Germinal center (tissue), 1 donor: Measurements from ENCODE around the gene MMP1.
A peak's percentile ranks its signal among the peaks of the same experiment; 100 is the strongest.

Experiments
- DNase-seq: peaks from one replicate; pipeline ENCODE4 v3.0.0; 2012; ENCODE audit warnings: mixed read lengths, low spot score

Gene MMP1

DNA sequence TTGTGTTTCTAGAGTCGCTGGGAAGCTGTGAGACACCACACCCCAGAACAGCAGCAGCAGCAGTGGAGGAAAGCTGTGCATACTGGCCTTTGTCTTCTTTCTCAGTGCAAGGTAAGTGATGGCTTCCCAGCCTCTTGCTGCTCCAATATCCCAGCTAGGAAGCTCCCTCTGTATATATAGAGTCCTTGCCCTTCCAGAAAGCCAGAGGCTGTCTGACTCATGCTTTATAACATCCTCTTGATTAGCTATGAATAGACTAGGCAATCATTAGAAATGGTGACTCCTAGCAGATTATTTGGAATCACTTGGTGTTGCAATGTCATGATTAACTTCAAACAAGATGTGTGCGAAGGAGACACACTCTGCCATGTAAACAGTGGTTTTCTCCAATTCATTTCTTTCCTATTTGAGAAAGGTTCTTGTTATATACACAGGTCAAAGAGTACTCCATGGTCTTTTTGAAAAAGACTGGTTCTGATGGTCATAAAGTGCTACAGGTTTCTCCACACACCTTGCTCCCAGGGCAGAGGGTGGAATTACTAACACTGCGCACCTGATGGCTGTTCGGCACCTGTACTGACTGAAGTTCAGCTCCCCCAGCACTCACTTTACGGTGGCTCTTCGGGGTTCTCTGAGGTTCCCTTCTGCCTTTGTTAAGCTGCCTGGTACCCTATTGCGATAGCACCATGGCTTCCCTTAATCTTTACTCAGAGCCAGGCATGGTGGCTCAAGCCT is at the start of gene MMP1:
TSS of gene MMP1 (minus strand) at position 149 of the 735 bp plus-strand sequence. CDS start at position 81, 68 bp downstream.
- no peak for DNase-seq

DNA sequence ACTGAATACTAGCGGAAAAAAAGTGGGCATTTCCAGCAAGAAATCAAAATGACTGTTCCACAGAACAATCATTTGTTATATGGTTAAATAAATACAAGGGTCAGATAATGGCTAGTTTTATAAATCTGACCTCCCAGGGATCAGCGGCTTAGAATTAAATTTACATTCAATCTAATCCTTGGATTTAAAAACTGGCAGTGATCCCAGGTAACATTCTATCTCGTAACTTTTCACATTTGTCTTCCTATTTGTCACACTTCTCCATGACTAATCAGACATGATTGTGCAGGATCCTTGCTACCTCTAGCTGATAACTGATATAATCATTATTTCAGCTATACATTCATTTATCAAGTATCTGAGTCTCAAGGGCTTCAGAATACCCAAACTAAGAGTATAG is 48.3 kb upstream of the MMP1 start:
- no peak for DNase-seq

DNA sequence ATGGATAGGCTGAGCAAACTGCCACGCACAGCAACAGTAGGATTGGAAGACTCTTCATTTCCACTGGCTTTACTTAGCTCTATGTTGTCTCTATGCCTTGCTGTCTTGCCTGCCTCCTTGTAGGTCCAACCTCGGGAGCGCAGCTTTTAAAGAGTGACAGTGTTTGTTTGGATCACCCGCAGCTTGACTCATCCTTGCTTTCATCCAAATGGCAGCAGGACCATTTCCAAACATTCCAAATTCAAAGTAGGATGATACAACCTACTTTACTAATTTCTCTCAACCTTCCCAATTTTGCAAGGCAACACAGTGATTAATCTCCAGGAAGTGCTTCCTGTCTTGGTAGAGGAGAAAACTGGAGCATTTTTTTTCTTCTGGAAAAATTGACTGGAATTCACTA is 45.5 kb upstream of the MMP1 start, which contains the start of gene MMP3:
TSS of gene MMP3 (minus strand) at position 121 of the 400 bp plus-strand sequence. CDS start at position 58, 63 bp downstream.
- DNase-seq, result no peak

DNA sequence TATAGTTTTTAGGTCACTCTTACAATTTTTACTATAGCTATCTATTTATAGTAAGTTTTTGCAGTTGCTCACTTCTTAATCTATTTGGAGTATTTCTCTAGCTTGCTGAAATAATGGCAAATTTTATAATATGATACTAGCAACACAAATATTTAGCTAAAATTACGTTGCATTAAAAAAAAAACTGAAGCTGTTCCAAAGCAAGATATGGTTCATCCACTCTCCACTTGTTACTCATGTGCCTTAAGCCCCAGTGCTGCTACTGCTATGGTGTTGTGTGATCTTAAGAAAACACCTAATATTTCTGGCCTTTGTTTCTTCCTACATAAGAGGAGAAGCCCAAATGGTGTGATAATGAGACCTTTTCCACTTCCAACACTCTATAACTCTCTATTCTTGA is 45.0 kb upstream of the MMP1 start:
- no peak for DNase-seq

DNA sequence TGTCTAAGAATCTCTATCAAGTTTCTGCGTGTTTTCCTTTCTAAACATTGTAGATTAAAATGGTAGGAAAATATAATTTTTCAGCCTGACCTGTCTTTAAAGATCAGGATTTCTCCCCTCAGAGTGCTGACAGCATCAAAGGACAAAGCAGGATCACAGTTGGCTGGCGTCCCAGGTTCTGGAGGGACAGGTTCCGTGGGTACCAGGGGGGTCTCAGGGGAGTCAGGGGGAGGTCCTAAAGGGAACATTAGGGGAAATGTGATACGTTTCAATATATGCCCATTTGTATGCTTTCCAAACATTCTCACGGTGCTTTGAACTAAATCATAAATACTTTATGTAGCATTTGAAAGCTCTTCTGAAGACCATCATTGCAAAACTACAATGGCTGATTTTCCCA is 42.1 kb upstream of the MMP1 start:
- DNase-seq, result no peak

DNA sequence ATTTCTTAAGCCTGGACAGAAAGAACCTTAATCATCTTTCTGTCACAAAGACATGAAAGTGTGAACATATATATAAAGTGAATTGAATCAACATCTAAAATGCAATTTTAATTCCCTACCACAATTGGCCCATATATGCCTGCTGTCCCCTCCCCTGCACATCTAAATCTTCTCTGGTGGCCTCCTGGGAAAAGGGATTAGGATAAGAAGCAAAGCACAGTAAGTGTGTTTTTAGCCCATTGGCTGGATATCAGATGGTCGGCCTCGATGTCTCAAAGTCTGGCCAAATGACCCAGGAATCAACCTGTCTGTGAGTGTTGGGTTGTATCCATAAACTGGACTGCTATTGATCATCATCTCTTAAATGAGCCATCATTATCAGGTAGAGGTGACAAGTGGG is 39.7 kb upstream of the MMP1 start:
- no peak for DNase-seq

DNA sequence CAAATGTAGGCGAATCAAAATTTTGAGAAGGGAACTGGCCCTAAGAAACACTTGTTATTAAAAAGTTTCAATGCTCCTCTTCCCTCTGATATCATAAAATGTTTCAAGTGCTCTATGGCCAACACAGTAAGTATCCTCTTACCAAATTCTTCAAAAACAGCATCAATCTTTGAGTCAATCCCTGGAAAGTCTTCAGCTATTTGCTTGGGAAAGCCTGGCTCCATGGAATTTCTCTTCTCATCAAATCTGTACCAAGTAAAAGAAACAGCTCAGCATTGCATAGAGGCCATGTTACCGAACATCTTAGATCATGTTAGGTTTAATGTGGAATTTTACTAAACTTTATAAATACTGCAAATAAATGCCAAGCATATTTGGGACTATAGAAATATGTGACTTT is 39.2 kb upstream of the MMP1 start:
- no peak for DNase-seq

DNA sequence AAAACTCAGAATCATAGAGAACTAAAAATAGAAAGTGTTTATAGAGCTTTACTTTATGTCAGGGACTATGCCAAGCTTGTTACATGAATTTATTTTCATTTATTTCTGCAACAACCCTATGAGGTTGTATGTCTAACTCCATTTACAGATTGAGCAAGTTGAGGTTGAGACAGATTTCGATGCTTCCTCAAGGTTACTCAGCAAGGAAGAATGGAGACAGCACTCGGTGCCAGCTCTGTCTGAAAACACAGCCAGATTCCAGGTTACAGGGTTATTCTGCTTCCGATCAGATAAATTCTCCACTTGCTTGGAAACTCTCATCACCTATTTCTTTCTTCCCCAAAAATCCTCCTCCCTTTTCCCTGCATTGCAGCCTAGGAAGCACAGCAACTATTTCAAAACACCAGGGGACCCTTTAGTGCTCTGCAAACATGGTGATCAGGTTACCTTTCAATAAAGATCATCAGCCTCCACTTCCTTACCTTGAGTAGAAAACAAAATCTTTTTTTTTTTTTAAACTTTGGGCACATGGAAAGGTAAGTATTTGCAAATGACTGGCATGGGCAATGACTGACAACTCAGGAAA is 38.4 kb upstream of the MMP1 start:
- DNase-seq, result no peak

DNA sequence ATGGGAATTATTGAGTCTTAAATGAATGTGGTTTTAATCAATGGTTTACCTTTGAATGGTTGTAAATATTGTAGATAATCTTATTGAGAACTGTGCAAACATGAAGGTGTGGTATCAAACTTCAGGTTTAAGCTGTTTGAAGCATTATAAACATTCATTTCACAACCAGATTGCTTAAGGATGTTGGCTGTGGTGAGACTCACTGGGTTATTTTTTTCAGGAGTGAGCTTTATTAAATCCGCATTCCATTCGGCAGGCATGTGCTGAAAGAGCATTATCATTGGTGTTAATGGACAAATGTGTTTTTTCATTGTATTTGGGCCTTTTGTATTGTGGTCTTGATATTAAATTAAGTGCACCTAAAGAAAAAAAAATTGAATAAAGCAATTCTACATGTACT is 35.8 kb upstream of the MMP1 start:
- no peak for DNase-seq

DNA sequence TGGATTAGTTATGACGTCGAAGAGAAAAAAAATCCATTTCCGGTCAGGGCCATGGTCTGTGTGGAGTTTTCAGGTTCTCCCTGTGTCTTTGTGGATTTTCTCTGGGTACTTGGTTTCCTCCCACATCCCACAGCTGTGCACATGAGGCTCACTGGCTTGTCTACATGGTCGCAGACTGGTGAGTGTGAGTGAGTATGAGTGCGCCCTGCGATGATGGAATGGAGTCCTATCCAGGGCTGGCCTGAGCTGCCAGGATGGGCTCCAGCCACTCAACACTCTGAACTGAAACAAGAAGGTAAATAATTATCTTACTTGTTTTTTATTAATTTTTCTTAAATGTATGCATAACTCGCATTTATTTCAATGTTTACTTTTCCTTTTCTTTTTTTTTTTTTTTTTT is 34.7 kb upstream of the MMP1 start:
- DNase-seq, result no peak

DNA sequence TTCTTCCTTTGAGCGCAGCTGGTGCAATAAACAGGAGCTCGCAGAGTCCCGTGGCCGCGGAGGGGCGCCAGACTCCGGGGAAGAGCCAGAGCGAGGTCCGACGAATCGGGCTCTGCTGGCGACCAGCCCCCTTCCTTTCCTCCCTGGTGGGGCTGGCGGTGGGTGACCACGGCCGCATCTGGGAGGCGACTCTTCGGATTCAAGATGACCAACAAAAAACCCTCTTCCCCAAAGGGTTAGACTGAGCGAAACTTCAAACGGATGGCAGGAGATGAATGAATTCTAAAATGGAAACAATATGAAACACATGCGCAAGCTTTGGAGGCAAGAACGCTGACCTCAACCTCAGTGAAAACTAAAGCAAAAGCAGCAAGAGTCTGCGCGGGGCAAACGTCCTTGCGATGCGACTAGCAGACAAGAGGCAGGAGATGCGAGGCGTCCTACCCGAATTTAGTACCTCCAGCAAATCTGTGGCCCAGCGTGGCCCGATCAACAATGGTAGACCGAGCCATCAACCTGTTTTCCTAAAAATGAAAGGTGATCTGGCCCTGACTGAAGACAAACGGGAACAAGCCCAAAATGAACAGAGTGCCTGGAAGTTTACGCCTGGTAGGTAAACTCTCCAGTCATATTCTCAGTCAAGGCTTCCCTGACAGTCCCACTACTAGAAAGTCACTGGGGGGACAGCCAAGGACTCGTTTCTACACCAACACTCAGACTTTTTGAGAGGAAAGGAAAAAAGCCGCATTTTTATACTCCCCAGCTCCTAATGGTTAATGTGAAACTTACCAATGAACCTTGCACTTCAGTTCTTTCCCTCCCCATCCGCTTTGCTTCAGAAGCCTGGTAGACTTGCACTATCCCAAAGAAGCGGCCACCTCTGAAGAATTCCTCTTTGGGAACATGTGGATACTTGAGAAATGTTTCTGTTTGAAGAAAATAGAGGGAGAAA is 33.8 kb upstream of the MMP1 start:
- peak; percentile 6 for DNase-seq

DNA sequence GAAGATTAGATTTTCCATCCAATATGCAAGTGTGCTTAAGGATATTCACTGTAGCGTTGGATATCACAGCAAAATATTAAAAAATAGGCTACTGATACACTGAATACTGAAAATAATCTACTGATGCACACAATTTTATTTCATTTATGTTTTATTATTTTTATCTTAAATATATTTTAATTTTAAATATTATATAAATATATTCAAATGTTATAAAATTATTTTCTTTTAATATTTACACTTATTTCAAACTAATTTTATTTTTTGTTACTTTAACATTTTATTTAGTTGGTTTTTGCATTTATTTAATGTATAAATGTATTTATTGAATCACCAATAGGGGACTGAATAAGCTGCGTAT is 33.1 kb upstream of the MMP1 start:
- DNase-seq, result no peak

DNA sequence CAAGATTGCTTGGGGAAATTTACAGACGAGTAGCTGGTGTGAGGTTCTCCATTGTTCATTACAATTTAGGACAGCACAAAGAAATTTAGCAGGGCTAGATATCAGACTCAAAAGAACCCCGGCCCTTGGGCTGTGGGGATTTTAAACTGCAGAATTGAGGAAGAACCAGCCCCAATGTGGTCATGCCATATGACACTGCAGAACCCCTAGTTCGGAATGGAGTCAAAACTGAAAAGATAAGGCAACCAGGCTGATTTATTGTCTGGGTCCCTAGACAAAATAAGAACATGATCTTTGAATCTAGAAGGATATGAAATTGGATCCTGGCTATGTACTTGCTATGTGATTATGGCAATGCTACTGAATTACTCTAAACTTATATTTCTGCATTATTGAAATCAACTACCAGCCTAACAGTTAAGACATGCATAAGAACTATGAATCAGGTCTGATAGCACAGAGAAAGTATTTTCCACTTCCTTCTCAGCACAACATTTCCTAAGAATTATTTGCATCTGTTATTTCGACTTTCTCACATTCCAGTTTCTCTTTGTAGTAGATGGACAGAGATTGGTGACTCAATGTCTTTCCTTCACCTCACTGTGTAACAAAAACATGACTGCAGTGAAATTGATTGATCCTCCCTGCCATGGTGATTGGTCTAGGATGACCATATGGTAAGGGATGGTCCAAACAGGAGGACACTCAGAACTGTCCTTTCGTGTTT is 32.2 kb upstream of the MMP1 start:
- no peak for DNase-seq

DNA sequence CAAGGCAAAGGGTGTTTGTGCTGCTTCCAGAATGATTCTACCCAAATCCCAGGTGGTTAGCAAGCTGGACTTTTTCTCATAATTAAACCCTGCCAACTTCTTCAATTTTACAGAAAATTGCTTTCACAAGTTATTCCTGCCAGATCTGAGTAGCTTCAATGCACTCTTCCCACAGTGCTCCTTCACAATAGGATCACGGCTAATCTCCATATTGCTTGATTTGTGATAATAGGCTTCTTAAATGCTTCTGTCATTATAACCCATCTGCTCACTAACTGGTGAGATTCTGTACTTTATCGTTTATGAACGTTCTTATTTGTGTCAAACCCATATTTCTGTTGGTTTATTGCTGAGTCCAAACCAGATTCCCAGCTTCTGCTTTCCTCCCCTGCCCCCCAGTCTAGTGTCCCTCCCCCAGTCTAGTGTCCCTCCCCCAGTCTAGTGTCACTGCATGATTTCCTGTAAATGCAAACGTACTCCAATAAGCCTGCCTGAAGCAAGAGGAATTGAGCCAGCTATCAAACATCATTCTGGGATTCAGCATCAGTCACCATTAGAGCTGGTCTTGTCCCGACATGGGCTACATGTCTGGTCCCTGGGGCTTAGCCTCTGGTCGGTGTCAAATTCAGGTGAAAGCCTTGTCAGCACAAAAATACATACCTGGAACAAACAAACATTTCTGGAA is 31.5 kb upstream of the MMP1 start:
- DNase-seq, result no peak

DNA sequence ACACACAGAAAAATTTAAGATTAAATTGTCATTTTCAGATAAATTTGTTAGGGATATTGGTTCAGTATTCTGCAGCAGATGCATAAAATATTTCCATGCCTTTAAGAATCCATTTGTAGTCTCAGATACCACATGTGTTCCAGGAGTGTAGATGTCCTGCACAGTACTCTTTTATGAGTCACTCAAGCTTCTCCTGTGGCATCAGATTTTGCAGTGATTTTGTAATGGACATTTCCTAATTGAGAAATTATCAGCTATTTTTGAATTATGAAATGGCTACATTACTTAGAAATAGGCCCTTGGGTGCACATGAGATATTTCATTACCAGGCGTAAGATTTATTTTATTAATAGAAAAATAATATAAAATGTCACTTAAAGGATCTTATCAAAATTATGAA is 26.6 kb upstream of the MMP1 start:
- DNase-seq, result no peak

DNA sequence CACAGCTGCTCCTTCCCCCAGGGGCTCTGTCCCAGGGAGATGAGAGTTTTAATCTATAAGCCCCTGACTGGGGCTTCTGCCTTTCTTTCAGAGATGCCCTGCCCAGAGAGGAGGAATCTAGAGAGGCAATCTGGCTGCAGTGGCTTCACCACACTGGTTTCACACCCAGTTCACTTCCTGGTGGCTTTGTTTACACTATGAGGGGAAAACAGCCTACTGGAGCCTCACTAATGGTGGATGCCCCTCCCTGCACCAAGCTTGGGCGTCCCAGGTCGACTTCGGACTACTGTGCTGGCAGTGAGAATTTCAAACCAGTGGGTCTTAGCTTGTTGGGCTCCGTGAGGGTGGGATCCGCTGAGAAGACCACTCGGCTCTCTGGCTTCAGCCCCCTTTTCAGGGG is 21.5 kb upstream of the MMP1 start:
- no peak for DNase-seq

DNA sequence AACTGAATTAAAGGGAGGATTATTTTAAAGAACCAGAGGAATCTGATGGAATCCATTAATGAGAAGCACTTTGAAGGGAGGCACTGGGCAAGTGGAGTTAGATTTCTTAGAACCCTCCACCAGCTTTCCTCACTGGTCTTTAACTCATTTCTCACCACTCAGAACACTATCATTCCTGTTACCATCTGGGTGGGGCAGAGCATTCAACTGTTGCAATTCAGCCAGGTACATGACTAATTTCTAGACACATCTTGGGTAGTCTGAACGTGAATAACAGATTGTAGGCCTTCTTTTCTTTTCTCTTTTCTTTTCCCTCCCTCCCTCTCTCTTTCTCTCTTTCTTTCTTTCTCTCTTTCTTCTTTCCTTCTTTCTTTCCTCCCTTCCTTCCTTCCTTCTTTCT is 15.5 kb upstream of the MMP1 start:
- DNase-seq, result no peak

DNA sequence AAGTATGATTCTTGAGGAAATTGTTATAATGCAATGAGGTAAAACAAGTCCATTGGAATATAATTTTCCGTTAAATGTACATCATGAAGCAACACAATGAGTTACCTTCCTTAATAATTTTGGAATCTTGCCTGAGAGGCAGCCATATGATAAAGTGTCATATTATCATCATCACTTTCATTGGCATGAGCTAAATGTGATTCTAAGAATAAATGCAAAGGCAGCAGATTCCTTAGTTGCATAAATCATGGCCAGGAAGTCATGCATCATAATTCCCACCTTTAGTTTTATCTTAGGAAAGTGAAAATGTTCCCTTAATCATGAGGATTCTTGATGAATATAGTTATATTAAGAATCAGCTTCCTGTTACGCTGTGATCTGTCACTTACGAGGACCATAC is 14.2 kb upstream of the MMP1 start:
- no peak for DNase-seq

DNA sequence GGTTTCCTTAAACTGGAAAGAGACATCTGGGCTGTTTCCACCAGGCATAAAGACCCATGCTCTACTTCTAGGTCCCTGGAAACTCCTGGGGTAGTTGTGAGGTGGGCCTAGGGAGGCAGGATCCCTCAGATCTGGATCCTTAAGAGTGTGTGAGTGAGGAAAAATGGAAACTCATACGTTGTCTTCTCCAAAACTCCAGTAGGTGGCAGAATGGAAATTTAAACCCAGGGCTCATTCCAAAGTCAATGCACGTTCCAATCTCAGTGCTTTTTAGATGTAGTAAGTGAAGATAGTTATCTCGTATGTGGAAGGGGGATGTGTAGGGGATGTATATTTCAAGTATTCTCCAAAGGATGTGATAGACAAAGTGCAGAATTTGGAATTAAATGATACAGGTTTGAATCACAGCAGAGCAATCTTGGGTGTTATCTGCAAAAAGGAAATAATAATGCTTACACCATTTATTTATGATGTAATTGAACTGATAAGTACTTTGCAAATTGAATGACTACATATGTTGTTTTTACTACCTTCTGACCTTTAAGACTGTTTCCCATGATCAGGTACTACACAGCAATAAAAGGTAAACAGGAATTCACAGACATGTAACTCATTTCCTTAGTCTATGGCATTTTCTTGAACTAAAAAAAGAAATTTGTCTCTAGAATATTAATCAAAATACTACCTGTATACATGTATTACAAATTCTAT is 13.1 kb upstream of the MMP1 start:
- DNase-seq, result no peak

DNA sequence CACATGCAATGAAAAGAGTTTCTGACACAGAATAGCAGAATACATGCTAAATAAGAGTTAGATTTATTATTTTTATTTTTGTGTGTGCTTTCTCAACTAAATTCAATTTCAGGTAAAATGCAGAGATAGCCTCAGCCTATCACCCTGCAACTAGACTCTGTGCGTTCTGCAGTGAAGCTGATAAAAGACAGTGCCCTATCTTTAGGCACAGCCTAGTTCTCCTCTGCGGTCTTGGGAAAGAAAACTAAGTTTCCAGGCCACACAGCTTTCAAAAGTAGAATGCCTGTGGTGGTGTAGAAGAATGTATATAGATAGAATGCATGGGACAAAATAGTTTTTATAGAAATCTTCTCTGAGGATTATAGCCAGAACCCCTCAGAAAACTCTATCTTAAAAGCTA is 12.0 kb upstream of the MMP1 start:
- no peak for DNase-seq

DNA sequence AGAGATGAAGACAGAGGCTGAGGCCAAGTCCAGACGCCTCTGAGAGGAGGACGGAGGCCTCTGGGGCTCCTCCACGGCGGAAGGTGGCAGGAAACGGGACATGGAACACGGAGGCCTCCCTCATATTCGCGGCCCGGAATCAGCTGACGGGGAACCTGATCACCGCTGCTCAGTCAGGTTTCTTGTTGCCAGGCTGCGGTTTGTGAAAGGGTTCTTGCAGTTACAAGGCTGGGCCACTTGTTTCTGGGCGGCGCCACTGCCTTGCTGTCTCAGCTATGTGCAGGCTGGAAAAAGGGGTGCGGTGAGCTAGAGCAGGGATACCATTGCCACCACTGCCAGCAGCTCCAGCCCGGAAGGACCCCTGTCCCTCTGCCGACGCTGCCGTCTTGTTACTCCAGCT is 10.0 kb upstream of the MMP1 start:
- peak; percentile 10 for DNase-seq
